GM12801 (cell line): ENCODE data around the gene DRAP1.

Experiments
- CTCF ChIP-seq: IDR thresholded peaks from one replicate; pipeline ENCODE4 v1.5.1; 2011; ENCODE audit warnings: control low read depth; ENCODE audit not compliant: insufficient read length; ENCODE audit errors: extremely low read depth

DRAP1 gene

GRCh38 chr11:65906602-65907001 is 12.6 kb upstream of the DRAP1 start:
- TF ChIP-seq CTCF = no peak

- no peak for TF ChIP-seq CTCF
Measured at GRCh38 chr11:65907878-65908277, 11.3 kb upstream of the DRAP1 start.

- no peak for TF ChIP-seq CTCF
Measured at GRCh38 chr11:65911682-65912568, 7.3 kb upstream of the DRAP1 start.

- TF ChIP-seq CTCF = no peak
Measured at GRCh38 chr11:65912845-65913244, 6.4 kb upstream of the DRAP1 start.

GRCh38 chr11:65915101-65915820 is 4.0 kb upstream of the DRAP1 start:
- TF ChIP-seq CTCF = no peak

GRCh38 chr11:65915821-65916251 is 3.4 kb upstream of the DRAP1 start:
- TF ChIP-seq CTCF = no peak

- no peak for TF ChIP-seq CTCF
Measured at GRCh38 chr11:65916391-65916790, 2.8 kb upstream of the DRAP1 start.
